Adrenal gland (tissue), 5 donors: ENCODE data around the gene PATJ.

ENCODE experiments used
- POLR2A ChIP-seq, 2 donors: fragments of 450-650 bp; IDR thresholded peaks; one replicate each; pipeline ENCODE4 v1.6.1; 2017; ENCODE audit warnings: antibody characterized with exemption in 2 of 2, mild to moderate bottlenecking in 2 of 2, moderate library complexity in 1 of 2
- TF ChIP-seq, protein P1 (sequence below), 6 experiments: fragments of 450-650 bp in 4 of 6; fragments of 200-600 bp in 2 of 6; sonication (generic) in 1 of 6; IDR thresholded peaks; 1 replicate in 5 of 6; 2 replicates in 1 of 6; pipeline versions ENCODE4 v1.5.1 to v1.8.0; 2016 to 2021; ENCODE audit warnings: antibody characterized with exemption in 6 of 6, mild to moderate bottlenecking in 2 of 6, moderate library complexity in 1 of 6
- donor health status: DM: no; HTN: no; CAD: no.

DNA sequence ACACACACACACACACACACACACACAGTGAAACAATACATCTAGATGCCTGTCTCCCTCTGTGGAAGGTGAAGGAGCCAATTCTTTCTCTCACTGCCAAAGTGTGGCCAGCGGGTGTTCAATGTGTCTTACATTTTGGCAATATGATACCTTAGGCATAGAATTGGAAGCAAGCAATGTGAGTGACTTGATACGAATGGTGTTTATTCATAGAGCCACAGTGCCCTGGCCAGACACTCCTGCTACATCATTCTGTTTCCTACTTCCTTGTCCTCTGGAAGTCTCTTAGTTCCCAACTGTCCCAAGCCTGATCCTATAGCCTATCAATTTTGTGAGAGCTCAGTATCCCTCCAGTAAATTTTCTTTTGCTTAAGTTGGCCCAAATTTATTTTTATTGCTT, 282.4 kb downstream of the PATJ start:
- TF ChIP-seq, protein P1, sequence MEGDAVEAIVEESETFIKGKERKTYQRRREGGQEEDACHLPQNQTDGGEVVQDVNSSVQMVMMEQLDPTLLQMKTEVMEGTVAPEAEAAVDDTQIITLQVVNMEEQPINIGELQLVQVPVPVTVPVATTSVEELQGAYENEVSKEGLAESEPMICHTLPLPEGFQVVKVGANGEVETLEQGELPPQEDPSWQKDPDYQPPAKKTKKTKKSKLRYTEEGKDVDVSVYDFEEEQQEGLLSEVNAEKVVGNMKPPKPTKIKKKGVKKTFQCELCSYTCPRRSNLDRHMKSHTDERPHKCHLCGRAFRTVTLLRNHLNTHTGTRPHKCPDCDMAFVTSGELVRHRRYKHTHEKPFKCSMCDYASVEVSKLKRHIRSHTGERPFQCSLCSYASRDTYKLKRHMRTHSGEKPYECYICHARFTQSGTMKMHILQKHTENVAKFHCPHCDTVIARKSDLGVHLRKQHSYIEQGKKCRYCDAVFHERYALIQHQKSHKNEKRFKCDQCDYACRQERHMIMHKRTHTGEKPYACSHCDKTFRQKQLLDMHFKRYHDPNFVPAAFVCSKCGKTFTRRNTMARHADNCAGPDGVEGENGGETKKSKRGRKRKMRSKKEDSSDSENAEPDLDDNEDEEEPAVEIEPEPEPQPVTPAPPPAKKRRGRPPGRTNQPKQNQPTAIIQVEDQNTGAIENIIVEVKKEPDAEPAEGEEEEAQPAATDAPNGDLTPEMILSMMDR (IDR thresholded peaks at IDR 0.05), result no peak
- no peak for TF ChIP-seq POLR2A (IDR thresholded peaks at IDR 0.05)
